Ishikawa (cell line): ENCODE results near the gene SCGB1A1.

ENCODE experiments used
- CEBPB ChIP-seq: IDR thresholded peaks from 2 replicates; pipeline ENCODE4 v1.6.1; 2012
- CREB1 ChIP-seq: IDR thresholded peaks from 2 replicates; pipeline ENCODE4 v1.6.1; 2012; ENCODE audit warnings: low read depth
- EGR1 ChIP-seq: IDR thresholded peaks from 2 replicates; pipeline ENCODE4 v1.6.1; 2012
- EP300 ChIP-seq: IDR thresholded peaks from 2 replicates; pipeline ENCODE4 v1.6.1; 2012; ENCODE audit warnings: borderline replicate concordance
- FOXM1 ChIP-seq: IDR thresholded peaks from 2 replicates; pipeline ENCODE4 v1.6.1; 2012; ENCODE audit warnings: low read depth, borderline replicate concordance
- MAX ChIP-seq: IDR thresholded peaks from 2 replicates; pipeline ENCODE4 v1.6.1; 2012
- NFIC ChIP-seq: IDR thresholded peaks from 2 replicates; pipeline ENCODE4 v1.6.1; 2012
- RAD21 ChIP-seq: IDR thresholded peaks from 2 replicates; pipeline ENCODE4 v1.6.1; 2012; ENCODE audit warnings: low read depth
- TAF1 ChIP-seq: IDR thresholded peaks from 2 replicates; pipeline ENCODE4 v1.6.1; 2012; ENCODE audit warnings: low read depth, mild to moderate bottlenecking
- TCF12 ChIP-seq: IDR thresholded peaks from 2 replicates; pipeline ENCODE4 v1.6.1; 2012; ENCODE audit warnings: low read depth
- TEAD4 ChIP-seq: IDR thresholded peaks from 2 replicates; pipeline ENCODE4 v1.6.1; 2012
- YY1 ChIP-seq: IDR thresholded peaks from 2 replicates; pipeline ENCODE4 v1.6.1; 2012; ENCODE audit warnings: low read depth
- ZBTB7A ChIP-seq: IDR thresholded peaks from 2 replicates; pipeline ENCODE4 v1.6.1; 2012; ENCODE audit warnings: low read depth
- TF ChIP-seq, protein P1 (sequence below): IDR thresholded peaks from 2 replicates; pipeline ENCODE4 v1.6.1; 2012; ENCODE audit warnings: low read depth, mild to moderate bottlenecking
- TF ChIP-seq, protein P2 (sequence below): IDR thresholded peaks from 2 replicates; pipeline ENCODE4 v1.6.1; 2012

Gene SCGB1A1

GRCh38 chr11:62449451-62449851, 30.6 kb downstream of the SCGB1A1 start:
- TF ChIP-seq, protein P1, sequence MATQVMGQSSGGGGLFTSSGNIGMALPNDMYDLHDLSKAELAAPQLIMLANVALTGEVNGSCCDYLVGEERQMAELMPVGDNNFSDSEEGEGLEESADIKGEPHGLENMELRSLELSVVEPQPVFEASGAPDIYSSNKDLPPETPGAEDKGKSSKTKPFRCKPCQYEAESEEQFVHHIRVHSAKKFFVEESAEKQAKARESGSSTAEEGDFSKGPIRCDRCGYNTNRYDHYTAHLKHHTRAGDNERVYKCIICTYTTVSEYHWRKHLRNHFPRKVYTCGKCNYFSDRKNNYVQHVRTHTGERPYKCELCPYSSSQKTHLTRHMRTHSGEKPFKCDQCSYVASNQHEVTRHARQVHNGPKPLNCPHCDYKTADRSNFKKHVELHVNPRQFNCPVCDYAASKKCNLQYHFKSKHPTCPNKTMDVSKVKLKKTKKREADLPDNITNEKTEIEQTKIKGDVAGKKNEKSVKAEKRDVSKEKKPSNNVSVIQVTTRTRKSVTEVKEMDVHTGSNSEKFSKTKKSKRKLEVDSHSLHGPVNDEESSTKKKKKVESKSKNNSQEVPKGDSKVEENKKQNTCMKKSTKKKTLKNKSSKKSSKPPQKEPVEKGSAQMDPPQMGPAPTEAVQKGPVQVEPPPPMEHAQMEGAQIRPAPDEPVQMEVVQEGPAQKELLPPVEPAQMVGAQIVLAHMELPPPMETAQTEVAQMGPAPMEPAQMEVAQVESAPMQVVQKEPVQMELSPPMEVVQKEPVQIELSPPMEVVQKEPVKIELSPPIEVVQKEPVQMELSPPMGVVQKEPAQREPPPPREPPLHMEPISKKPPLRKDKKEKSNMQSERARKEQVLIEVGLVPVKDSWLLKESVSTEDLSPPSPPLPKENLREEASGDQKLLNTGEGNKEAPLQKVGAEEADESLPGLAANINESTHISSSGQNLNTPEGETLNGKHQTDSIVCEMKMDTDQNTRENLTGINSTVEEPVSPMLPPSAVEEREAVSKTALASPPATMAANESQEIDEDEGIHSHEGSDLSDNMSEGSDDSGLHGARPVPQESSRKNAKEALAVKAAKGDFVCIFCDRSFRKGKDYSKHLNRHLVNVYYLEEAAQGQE = no peak
- TF ChIP-seq ZBTB7A (no peak), TEAD4 (no peak), FOXM1 (no peak), CEBPB (no peak), NFIC (no peak), YY1 (no peak), EGR1 (no peak), TAF1 (no peak), CREB1 (no peak), TCF12 (no peak), EP300 (no peak), MAX (no peak), RAD21 (no peak)
- TF ChIP-seq, protein P2, sequence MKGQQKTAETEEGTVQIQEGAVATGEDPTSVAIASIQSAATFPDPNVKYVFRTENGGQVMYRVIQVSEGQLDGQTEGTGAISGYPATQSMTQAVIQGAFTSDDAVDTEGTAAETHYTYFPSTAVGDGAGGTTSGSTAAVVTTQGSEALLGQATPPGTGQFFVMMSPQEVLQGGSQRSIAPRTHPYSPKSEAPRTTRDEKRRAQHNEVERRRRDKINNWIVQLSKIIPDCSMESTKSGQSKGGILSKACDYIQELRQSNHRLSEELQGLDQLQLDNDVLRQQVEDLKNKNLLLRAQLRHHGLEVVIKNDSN = no peak

DNA sequence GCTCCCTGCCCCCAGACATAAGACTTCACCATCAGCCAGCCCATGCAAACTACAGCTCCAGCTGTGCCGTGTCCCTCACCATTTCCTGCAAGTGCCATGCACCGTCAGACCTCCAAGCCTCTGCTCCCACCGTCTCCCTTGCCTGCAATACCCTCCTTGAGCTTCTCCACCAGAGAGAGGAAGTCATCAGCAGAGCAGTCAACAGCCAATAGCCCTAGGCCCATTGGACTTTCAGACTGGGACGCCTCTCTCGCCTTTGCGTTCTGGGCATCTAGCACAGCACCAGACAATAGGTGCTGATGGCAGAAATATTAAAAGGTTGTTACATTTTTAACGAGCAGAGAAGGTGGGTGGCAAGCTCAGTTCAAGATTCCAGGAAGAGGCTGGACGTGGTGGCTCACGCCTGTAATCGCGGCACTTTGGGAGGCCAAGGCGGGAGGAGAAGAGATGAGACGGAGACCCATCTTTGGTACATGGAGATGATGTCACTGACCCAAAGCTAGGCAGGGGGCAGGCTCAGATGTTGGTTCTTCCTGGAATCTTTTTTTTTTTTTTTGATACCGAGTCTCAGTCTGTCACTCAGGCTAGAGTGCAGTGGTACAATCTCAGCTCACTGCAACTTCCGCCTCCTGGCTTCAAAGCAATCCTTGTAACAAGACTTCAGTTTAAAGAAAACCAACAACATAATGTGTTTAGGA, 31.9 kb downstream of the SCGB1A1 start:
- TF ChIP-seq, protein P1 = no peak
- TF ChIP-seq ZBTB7A = no peak
- no peak for TF ChIP-seq TAF1
- TF ChIP-seq NFIC = no peak
- no peak for TF ChIP-seq EGR1
- no peak for TF ChIP-seq CREB1
- TF ChIP-seq TCF12 = no peak
- TF ChIP-seq EP300 = no peak
- TF ChIP-seq CEBPB = no peak
- TF ChIP-seq TEAD4 = no peak
- no peak for TF ChIP-seq YY1
- TF ChIP-seq RAD21 = no peak
- no peak for TF ChIP-seq FOXM1
- TF ChIP-seq, protein P2 = no peak
- no peak for TF ChIP-seq MAX

DNA sequence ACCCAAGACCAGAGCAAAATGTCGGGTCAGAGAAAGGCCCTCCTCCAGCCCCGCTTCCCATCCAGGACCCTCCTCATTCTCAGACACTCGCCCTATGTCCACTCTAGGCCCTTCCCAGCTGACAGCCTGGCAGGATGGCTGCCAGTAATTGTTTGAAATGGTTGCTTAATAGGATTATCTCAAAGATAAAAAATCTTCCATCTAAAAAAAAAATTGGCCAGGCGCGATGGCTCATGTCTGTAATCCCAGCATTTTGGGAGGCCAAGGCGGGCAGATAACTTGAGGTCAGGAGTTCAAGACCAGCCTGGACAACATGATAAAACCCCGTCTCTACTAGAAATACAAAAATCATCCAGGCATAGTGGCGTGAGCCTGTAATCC, 32.4 kb downstream of the SCGB1A1 start:
- no peak for TF ChIP-seq NFIC
- no peak for TF ChIP-seq CEBPB
- TF ChIP-seq EP300 = no peak
- TF ChIP-seq TEAD4 = no peak
- TF ChIP-seq EGR1 = no peak
- no peak for TF ChIP-seq YY1
- TF ChIP-seq, protein P2 = no peak
- TF ChIP-seq MAX = no peak
- TF ChIP-seq TCF12 = no peak
- no peak for TF ChIP-seq FOXM1
- TF ChIP-seq, protein P1 = no peak
- no peak for TF ChIP-seq ZBTB7A
- no peak for TF ChIP-seq RAD21
- no peak for TF ChIP-seq TAF1
- no peak for TF ChIP-seq CREB1

- TF ChIP-seq, protein P2 = no peak
- TF ChIP-seq YY1 = no peak
- TF ChIP-seq NFIC = no peak
- no peak for TF ChIP-seq ZBTB7A
- TF ChIP-seq CEBPB = no peak
- TF ChIP-seq FOXM1 = no peak
- TF ChIP-seq EGR1 = no peak
- TF ChIP-seq, protein P1 = no peak
- no peak for TF ChIP-seq RAD21
- TF ChIP-seq CREB1 = no peak
- no peak for TF ChIP-seq TEAD4
- no peak for TF ChIP-seq TCF12
Observed at GRCh38 chr11:62452261-62452660, 33.4 kb downstream of the SCGB1A1 start.
